Suprapubic skin (tissue), 4 donors: ENCODE measurements around the gene PLSCR5.

Experiments
- CTCF ChIP-seq, 2 donors: fragments of 200-600 bp in 1 of 2; fragments of 450-650 bp in 1 of 2; sonication (generic) in 1 of 2; IDR thresholded peaks; one replicate each; pipeline ENCODE4 v1.5.1; 2016 to 2019; ENCODE audit warnings: antibody characterized with exemption in 2 of 2, mild to moderate bottlenecking in 1 of 2, moderate library complexity in 1 of 2
- EP300 ChIP-seq: sonication (generic); formaldehyde crosslinking; IDR thresholded peaks from one replicate; pipeline ENCODE4 v1.6.1; 2017; ENCODE audit warnings: antibody characterized with exemption
- POLR2AphosphoS5 ChIP-seq, 3 donors: sonication (generic); formaldehyde crosslinking; IDR thresholded peaks; one replicate each; pipeline ENCODE4 v1.6.1; 2017; ENCODE audit warnings: antibody characterized with exemption in 3 of 3

- TF ChIP-seq CTCF (IDR thresholded peaks at IDR 0.05) (no peak), POLR2AphosphoS5 (IDR thresholded peaks at IDR 0.05) (no peak), EP300 (no peak)
Measured at GRCh38 chr3:146638718-146639117, 33.6 kb upstream of the PLSCR5 start.
